ENCODE data around the gene PCNX2.

DNA sequence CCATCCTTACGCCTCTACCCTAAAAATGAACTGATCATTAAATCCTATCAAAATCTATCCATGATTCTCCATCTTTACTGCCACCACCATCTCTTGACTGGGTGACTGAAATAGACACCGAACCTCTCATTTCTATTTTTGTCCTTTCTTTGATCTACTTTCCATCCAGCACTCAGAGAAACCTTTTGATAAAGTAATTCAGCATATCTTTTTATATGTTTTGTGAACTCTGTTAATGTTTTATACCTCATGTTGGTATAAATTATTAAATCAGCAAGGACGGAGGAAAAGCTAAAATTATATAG is 13.0 kb downstream of the PCNX2 start:
- TF ChIP-seq, protein P1, sequence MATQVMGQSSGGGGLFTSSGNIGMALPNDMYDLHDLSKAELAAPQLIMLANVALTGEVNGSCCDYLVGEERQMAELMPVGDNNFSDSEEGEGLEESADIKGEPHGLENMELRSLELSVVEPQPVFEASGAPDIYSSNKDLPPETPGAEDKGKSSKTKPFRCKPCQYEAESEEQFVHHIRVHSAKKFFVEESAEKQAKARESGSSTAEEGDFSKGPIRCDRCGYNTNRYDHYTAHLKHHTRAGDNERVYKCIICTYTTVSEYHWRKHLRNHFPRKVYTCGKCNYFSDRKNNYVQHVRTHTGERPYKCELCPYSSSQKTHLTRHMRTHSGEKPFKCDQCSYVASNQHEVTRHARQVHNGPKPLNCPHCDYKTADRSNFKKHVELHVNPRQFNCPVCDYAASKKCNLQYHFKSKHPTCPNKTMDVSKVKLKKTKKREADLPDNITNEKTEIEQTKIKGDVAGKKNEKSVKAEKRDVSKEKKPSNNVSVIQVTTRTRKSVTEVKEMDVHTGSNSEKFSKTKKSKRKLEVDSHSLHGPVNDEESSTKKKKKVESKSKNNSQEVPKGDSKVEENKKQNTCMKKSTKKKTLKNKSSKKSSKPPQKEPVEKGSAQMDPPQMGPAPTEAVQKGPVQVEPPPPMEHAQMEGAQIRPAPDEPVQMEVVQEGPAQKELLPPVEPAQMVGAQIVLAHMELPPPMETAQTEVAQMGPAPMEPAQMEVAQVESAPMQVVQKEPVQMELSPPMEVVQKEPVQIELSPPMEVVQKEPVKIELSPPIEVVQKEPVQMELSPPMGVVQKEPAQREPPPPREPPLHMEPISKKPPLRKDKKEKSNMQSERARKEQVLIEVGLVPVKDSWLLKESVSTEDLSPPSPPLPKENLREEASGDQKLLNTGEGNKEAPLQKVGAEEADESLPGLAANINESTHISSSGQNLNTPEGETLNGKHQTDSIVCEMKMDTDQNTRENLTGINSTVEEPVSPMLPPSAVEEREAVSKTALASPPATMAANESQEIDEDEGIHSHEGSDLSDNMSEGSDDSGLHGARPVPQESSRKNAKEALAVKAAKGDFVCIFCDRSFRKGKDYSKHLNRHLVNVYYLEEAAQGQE (IDR thresholded peaks at IDR 0.05; ENCODE audit: unreplicated experiment) = no peak
- TF ChIP-seq CTCF (conservative IDR thresholded peaks at IDR 0.05; ENCODE audit: low read depth in 2 of 2) = no peak
